GM13977 (cell line): ENCODE measurements around the gene RHOH.

Experiments used
- DNase-seq: peaks from one replicate; pipeline ENCODE4 v3.0.0; 2012; ENCODE audit warnings: low spot score
- CTCF ChIP-seq: IDR thresholded peaks from 2 replicates; pipeline ENCODE4 v1.5.1; 2012; ENCODE audit warnings: mild to moderate bottlenecking, control low read depth; ENCODE audit not compliant: insufficient read depth; ENCODE audit errors: extremely low read depth, missing control alignments
- in situ Hi-C: fragments of 300-500 bp; cut with MboI; formaldehyde crosslinking; loops from one replicate; pipeline ENCODE4 v1.12.0; 2022; ENCODE audit warnings: low sequenced_read_pairs, low pct_unique_long_range_greater_than_20kb, mixed read lengths, inconsistent platforms; ENCODE audit not compliant: unreplicated experiment

The RHOH gene

GRCh38 chr4:40202474-40202873 lies 5.6 kb downstream of the RHOH start:
- DNase-seq = no peak
- in situ Hi-C loops = loop anchor here (25.0 kb wide), 1 partner anchor 110 kb away; no protein-coding TSS in a partner anchor
- TF ChIP-seq CTCF = no peak

- no peak for TF ChIP-seq CTCF
- in situ Hi-C loops = loop anchor here (25.0 kb wide), 1 partner anchor 108 kb away; no protein-coding TSS in a partner anchor
- no peak for DNase-seq
Measured at GRCh38 chr4:40204507-40205258, 7.9 kb downstream of the RHOH start.

GRCh38 chr4:40205259-40206198 lies 8.7 kb downstream of the RHOH start:
- DNase-seq = no peak
- no peak for TF ChIP-seq CTCF
- in situ Hi-C loops = loop anchor here (25.0 kb wide), 1 partner anchor 107 kb away; no protein-coding TSS in a partner anchor

GRCh38 chr4:40206426-40206825 lies 9.6 kb downstream of the RHOH start:
- in situ Hi-C loops = loop anchor here (25.0 kb wide), 1 partner anchor 106 kb away; no protein-coding TSS in a partner anchor
- no peak for TF ChIP-seq CTCF
- DNase-seq = no peak

GRCh38 chr4:40209401-40209800 lies 12.6 kb downstream of the RHOH start:
- no peak for DNase-seq
- TF ChIP-seq CTCF = no peak
- in situ Hi-C loops = loop anchor here (25.0 kb wide), 1 partner anchor 103 kb away; no protein-coding TSS in a partner anchor

GRCh38 chr4:40210776-40211175 lies 13.9 kb downstream of the RHOH start:
- TF ChIP-seq CTCF = no peak
- in situ Hi-C loops = loop anchor here (25.0 kb wide), 1 partner anchor 102 kb away; no protein-coding TSS in a partner anchor

More at GRCh38 chr4:40210776-40211175, 13.9 kb downstream of the RHOH start:
- no peak for DNase-seq
